A549 (cell line): ENCODE measurements around the gene DNASE1L2.

ENCODE experiments used
- CTCF ChIP-seq: fragments of >200 bp; sonication (Bioruptor Twin); formaldehyde crosslinking; IDR thresholded peaks from 3 replicates; pipeline ENCODE4 v1.5.1; 2016
- TF ChIP-seq, protein P1 (sequence below): IDR thresholded peaks from 2 replicates; pipeline ENCODE4 v1.6.1; 2012; ENCODE audit warnings: low read depth, borderline replicate concordance

DNA sequence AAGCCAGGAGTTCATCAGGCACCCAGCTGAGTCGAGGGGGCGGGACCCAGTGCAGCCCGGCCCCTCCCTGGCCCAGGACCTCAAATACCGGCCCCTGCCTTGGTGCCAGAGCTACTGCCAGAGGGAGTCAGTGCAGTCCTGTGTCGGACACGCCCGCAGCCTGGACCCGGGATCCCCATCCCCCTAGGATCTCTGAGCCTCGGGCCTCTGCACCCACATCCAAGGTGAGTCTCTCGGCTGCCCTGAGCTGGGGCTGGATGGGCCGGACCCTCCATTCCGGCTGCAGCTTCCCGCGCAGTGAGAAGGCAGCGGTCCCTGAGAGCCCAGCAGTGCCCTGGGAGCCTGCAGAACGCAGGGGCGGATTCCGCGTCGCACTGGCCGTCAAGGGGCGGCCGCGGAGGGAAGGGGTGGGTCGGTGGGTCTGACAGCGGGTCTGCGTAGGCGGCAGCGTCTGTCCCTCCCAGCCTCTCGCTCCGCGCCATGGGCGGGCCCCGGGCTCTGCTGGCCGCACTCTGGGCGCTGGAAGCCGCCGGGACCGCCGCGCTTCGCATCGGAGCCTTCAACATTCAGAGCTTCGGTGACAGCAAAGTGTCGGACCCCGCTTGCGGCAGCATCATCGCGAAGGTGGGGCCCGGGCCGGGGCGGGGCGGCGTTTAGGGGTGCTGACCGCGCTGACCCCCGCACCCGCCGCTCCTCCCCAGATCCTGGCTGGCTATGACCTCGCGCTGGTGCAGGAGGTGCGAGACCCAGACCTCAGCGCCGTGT is at the start of gene DNASE1L2:
- TF ChIP-seq, protein P1, sequence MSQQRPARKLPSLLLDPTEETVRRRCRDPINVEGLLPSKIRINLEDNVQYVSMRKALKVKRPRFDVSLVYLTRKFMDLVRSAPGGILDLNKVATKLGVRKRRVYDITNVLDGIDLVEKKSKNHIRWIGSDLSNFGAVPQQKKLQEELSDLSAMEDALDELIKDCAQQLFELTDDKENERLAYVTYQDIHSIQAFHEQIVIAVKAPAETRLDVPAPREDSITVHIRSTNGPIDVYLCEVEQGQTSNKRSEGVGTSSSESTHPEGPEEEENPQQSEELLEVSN: no peak
- TF ChIP-seq CTCF: no peak
